ENCODE results near the gene MAGEB3. TPM values are rescaled to one million over a fixed set of nuclear protein-coding genes. Genes with fewer than 3 reads are reported as not detected.

MAGEB3 gene
- total RNA-seq, 4 donors from 2014 or later: not detected

DNA sequence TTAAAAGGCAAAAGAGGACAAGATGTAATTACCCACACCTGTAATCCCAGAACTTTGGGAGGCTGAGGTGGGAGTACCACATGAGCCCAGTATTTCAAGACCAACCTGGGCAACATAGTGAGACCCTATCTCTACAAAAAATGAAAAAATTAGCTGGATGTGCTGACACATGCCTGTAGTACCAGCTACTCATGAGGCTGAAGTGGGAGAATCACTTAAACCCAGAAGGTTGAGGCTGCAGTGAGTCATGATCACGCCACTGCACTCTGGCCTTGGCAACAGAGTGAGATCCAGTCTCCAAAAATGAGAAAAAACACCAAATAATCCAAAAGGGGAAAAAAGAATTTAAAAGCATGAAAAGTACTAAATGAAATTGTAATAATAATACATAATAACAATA lies 47.9 kb downstream of the MAGEB3 start:
- TF ChIP-seq, protein P1, sequence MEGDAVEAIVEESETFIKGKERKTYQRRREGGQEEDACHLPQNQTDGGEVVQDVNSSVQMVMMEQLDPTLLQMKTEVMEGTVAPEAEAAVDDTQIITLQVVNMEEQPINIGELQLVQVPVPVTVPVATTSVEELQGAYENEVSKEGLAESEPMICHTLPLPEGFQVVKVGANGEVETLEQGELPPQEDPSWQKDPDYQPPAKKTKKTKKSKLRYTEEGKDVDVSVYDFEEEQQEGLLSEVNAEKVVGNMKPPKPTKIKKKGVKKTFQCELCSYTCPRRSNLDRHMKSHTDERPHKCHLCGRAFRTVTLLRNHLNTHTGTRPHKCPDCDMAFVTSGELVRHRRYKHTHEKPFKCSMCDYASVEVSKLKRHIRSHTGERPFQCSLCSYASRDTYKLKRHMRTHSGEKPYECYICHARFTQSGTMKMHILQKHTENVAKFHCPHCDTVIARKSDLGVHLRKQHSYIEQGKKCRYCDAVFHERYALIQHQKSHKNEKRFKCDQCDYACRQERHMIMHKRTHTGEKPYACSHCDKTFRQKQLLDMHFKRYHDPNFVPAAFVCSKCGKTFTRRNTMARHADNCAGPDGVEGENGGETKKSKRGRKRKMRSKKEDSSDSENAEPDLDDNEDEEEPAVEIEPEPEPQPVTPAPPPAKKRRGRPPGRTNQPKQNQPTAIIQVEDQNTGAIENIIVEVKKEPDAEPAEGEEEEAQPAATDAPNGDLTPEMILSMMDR (IDR thresholded peaks at IDR 0.05; ENCODE audit: low read depth): no peak

DNA sequence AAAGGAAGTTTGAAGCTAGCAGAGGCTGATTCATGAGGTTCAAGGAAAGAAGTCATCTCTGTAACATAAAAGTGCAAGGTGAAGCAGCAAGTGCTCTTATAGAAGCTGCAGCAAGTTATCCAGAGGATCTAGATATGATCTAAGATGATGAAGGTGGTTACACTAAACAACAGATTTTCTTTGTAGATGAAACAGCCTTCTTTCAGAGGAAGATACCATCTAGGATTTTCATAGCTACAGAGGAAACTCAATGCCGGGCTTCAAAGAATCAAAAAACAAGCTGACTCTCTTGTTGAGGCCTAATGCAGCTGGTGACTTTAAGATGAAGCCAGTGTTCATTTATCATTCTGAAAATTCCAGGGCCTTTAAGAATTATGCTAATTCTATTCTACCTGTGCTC lies 50.0 kb downstream of the MAGEB3 start:
- TF ChIP-seq, protein P1 (IDR thresholded peaks at IDR 0.05; ENCODE audit: low read depth): no peak

DNA sequence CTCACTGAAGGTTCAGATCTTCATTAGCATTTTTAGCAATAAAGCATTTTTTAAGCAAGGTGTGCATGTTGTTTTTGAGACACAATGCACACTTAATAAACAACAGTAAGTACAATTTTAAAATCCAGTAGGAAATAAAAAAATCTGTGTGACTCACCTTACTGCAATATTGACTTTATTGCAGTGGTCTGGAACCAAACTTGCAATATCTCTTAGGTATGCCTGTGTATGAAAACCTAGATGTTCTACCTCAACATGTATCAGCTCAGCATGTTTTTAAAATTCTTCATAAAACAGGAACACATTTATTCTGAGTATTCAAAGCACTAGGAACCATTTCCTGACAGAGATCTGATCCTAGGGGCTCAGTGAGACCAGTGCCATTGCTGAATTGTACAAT lies 52.1 kb downstream of the MAGEB3 start:
- TF ChIP-seq, protein P1 (IDR thresholded peaks at IDR 0.05; ENCODE audit: low read depth): no peak

DNA sequence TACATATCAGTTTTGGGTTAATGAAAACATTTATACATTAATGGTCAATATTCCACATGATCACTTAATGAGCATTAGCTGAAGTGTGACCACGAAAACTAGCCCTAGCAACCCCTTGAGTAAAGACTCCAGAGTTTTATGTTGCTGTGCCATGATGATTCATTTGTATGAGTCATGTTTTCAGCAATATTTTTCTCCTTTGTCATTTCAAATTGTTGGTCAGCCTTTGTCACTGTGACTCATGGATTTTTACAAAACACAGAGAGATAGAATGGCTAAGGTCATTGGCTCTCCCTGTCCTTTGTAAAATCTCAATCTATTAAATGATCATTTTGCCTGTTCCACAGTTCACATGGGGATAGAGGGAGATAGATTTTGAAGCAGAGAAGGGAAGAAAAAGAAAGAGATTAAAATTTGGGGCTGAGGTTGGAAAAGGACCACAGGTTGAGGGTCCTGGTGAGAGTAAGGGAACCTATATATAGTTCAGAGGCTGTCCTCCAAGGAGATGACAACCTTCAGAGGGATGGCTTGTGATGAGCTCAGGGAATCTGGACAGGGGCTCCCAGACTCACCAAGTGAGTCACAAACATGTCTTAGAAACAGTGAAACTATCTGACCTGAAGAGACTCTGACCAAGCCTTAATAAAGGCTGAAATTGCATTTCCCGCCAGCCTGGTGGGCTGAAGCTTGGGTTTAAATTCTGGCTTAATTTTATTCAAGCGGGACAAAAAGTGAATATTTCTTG lies 53.2 kb downstream of the MAGEB3 start:
- TF ChIP-seq, protein P1 (IDR thresholded peaks at IDR 0.05; ENCODE audit: low read depth): no peak

Other genes with a start within 250 kb of the MAGEB3 start
- gene MAGEB2, start 15.1 kb upstream of the MAGEB3 start, total RNA-seq: not detected
- gene MAGEB4, start 11.3 kb downstream of the MAGEB3 start, total RNA-seq: not detected
- not detected for gene MAGEB1, start 16.5 kb downstream of the MAGEB3 start, total RNA-seq
- gene NR0B1, start 78.7 kb downstream of the MAGEB3 start, total RNA-seq: under 1 TPM in 1 of 4 donors, not detected in 3; 0.34 TPM